ENCODE results near the gene FBN2. TPM values are rescaled to one million over a fixed set of nuclear protein-coding genes. Genes with fewer than 3 reads are reported as not detected.

FBN2 gene
- total and polyA plus RNA-seq, 9 of the 15 experiments (the other 6 are each of a cell fraction or from before 2014, with no cell fraction given), result 0.01 to 0.09 TPM; not detected in 7

DNA sequence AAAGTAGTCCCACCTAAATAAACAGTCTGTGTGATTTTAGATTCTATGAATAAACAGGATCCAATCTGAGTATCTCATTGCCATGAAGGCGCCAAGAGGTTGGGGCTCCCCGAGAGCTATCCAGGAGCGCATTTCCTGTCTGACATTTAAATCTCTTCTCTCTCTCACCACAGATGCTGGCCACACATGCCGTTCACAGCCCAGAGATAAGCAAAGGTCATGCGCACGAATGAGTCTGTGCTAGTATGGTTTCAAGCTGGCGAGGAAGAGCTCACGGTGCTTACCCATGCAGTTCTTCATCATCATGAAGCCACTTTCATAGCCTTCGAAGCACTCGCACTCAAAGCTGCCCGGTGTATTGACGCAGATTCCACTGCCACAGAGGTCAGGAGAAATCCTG is 199.4 kb downstream of the FBN2 start:
- POLR2A ChIA-PET, result no interaction called here
- Histone ChIP-seq H3K9me1 (ENCODE audit: control insufficient read depth, insufficient read depth, low read length) (no peaks in the 10 kb centered on the region), H3K4me3 (no peak overlapping the region), H3K9ac (ENCODE audit: insufficient read depth in 1 of 2, low read depth in 2 of 2, low read length in 2 of 2) (no peak overlapping the region), H3K36me3 (ENCODE audit: control insufficient read depth, insufficient read depth, low read length) (no peaks in the 10 kb centered on the region), H3K27me3 (ENCODE audit: control insufficient read depth in 2 of 2, insufficient read depth in 2 of 2, low read length in 2 of 2) (no peaks in the 10 kb centered on the region), H4K20me1 (replicated peaks; ENCODE audit: control insufficient read depth, insufficient read depth, low read length) (no peaks in the 10 kb centered on the region), H2AFZ (ENCODE audit: low read depth, low read length) (no peak overlapping the region), H3K9me3 (replicated peaks; ENCODE audit: control insufficient read depth, insufficient read depth, low read depth, low read length) (no peaks in the 10 kb centered on the region), H3K4me2 (ENCODE audit: insufficient read depth, low read length) (no peak overlapping the region), H3K27ac (ENCODE audit: extremely low read depth, low read depth, low read length) (no peak overlapping the region), H3K79me2 (ENCODE audit: control insufficient read depth, insufficient read depth, low read length) (no peaks in the 10 kb centered on the region), H3K4me1 (replicated peaks in 1 of 2; ENCODE audit: control insufficient read depth in 2 of 2, insufficient read depth in 2 of 2, low read length in 2 of 2) (no peaks in the 10 kb centered on the region)
- intact Hi-C loops (cut with micrococcal nuclease) (no loop called here), in situ Hi-C loops (cut with MboI) (no loop called here)
- FAIRE-seq, result no peak
- CTCF ChIA-PET (ENCODE audit: low intra/inter-chr PET ratio), result no interaction called here
- no peak for DNase-seq (ENCODE audit: extremely low read depth in 1 of 4, low spot score in 3 of 4)
- no TSS peak for BruUV-seq (replicated peaks)
- no peak for TF ChIP-seq HMG20A (CRISPR knock-in tag; conservative IDR thresholded peaks at IDR 0.05)
- no peak for TF ChIP-seq NCOA4 (IDR thresholded peaks at IDR 0.05; ENCODE audit: partially characterized antibody)
- no peak for TF ChIP-seq RFX7 (CRISPR knock-in tag; IDR thresholded peaks at IDR 0.05)
- TF ChIP-seq, protein P1, sequence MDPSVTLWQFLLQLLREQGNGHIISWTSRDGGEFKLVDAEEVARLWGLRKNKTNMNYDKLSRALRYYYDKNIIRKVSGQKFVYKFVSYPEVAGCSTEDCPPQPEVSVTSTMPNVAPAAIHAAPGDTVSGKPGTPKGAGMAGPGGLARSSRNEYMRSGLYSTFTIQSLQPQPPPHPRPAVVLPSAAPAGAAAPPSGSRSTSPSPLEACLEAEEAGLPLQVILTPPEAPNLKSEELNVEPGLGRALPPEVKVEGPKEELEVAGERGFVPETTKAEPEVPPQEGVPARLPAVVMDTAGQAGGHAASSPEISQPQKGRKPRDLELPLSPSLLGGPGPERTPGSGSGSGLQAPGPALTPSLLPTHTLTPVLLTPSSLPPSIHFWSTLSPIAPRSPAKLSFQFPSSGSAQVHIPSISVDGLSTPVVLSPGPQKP (CRISPR knock-in tag; IDR thresholded peaks at IDR 0.05), result no peak
- TF ChIP-seq, protein P2, sequence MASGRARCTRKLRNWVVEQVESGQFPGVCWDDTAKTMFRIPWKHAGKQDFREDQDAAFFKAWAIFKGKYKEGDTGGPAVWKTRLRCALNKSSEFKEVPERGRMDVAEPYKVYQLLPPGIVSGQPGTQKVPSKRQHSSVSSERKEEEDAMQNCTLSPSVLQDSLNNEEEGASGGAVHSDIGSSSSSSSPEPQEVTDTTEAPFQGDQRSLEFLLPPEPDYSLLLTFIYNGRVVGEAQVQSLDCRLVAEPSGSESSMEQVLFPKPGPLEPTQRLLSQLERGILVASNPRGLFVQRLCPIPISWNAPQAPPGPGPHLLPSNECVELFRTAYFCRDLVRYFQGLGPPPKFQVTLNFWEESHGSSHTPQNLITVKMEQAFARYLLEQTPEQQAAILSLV (tag; IDR thresholded peaks at IDR 0.05), result no peak
- TF ChIP-seq MAZ (CRISPR knock-in tag; conservative IDR thresholded peaks at IDR 0.05 in 1 of 2, IDR thresholded peaks at IDR 0.05 in 1 of 2), result no peak
- no peak for TF ChIP-seq PHTF2 (CRISPR knock-in tag; IDR thresholded peaks at IDR 0.05)
- no peak for TF ChIP-seq ZBED1 (IDR thresholded peaks at IDR 0.05)
- no peak for TF ChIP-seq RBM15 (IDR thresholded peaks at IDR 0.05; ENCODE audit: insufficient read depth, low read length)
- no peak for TF ChIP-seq NCOA6 (IDR thresholded peaks at IDR 0.05)
- no peak for TF ChIP-seq L3MBTL2 (IDR thresholded peaks at IDR 0.05)
- TF ChIP-seq HNRNPK (IDR thresholded peaks at IDR 0.05; ENCODE audit: low read depth, low read length, poor library complexity, severe bottlenecking), result no peak
- TF ChIP-seq, protein P3, sequence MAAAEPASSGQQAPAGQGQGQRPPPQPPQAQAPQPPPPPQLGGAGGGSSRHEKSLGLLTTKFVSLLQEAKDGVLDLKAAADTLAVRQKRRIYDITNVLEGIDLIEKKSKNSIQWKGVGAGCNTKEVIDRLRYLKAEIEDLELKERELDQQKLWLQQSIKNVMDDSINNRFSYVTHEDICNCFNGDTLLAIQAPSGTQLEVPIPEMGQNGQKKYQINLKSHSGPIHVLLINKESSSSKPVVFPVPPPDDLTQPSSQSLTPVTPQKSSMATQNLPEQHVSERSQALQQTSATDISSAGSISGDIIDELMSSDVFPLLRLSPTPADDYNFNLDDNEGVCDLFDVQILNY (CRISPR knock-in tag; IDR thresholded peaks at IDR 0.05), result no peak
- ATAC-seq, result no peak
- WGBS (ENCODE audit: insufficient coverage, low coverage, missing lambda C conversion rate), result 0% methylated on average over 12 of the region's 12 CpGs
